ENCODE data around the gene DLG2. TPM values are rescaled to one million over a fixed set of nuclear protein-coding genes. Genes with fewer than 3 reads are reported as not detected.
A peak's percentile ranks its signal among the peaks of the same experiment; 100 is the strongest.

DLG2 gene
- total and polyA plus RNA-seq, 2 of the 8 experiments (the other 6 are each of a cell fraction or from before 2014, with no cell fraction given) = 1.7 to 14.3 TPM

DNA sequence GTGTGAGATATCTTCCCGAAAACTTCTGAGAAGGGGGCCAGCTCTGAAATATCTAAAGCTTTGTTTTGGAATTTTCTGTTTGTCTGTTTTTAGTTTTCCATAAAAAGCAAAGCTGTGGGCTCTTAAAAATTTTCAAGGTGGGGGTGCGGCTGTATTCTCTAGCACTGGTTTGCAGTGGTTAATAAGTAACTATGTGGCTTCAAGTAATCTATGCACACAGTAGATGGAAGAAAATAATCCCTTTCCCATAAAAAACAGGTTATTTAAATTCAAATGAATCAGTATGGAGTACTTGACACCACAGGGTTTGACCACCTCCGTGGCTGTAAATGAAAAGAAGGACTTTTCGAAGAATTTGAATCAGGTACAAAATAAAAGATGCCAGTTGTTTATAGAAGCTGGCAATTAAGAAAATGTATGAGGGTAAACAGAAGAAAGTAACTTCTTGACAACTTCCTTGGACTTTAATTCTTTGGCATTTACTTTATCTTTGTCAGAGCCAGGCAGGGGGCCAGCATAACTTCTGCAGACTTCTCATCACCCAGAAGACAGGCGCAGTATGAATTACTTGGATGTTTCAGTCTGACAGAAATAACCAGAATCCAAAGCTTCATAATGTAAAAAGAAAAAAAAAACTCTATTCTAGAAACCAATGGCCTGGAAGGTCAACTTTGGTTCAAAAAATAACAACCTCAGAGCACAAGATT, 981.0 kb downstream of the DLG2 start:
- H4K20me1 ChIP-seq (replicated peaks in 1 of 2; ENCODE audit: control insufficient read depth in 1 of 2, insufficient read depth in 2 of 2, low read length in 2 of 2) = no peaks in the 10 kb centered on the region
- H3K4ac ChIP-seq (replicated peaks; ENCODE audit: insufficient read length, low read depth, low read length) = no peak overlapping the region
- H3K9me3 ChIP-seq (ENCODE audit: insufficient read depth in 2 of 2, low read depth in 1 of 2, low read length in 1 of 2) = no peaks in the 10 kb centered on the region
- H3K4me2 ChIP-seq (ENCODE audit: insufficient read depth in 1 of 2, low read depth in 2 of 2, low read length in 2 of 2) = no peak overlapping the region; a peak in 2 of 4 replicates
- H2BK20ac ChIP-seq (ENCODE audit: low read length) = no peak overlapping the region
- peak overlapping the region; percentile 64 for H4K5ac ChIP-seq (ENCODE audit: insufficient read length, low read depth, low read length)
- H3K9ac ChIP-seq (replicated peaks in 1 of 4; ENCODE audit: extremely low read depth in 1 of 4, low read depth in 3 of 4, low read length in 3 of 4) = no peak overlapping the region
- WGBS, 2 experiments (ENCODE audit: extremely low coverage in 1 of 2, insufficient coverage in 1 of 2, insufficient read length in 1 of 2, insufficient replicate concordance in 2 of 2, low coverage in 1 of 2, low lambda C conversion rate in 2 of 2, missing lambda C conversion rate in 1 of 2) = 66% methylated on average over 5 of the region's 5 CpGs; no CpG with 5 or more reads in 1 of the 2 experiments
- no peak overlapping the region for H3K18ac ChIP-seq (ENCODE audit: extremely low read depth, low read length)
- no peak overlapping the region for H3K14ac ChIP-seq (ENCODE audit: insufficient read length)
- no peak overlapping the region for H3K56ac ChIP-seq (replicated peaks; ENCODE audit: insufficient read length, low read depth, low read length)
- H2BK5ac ChIP-seq (ENCODE audit: low read depth, low read length) = no peak overlapping the region
- no peaks in the 10 kb centered on the region; the same call in 1 of the 2 replicates for H3K23me2 ChIP-seq (ENCODE audit: low read depth, low read length)
- H3K79me1 ChIP-seq (ENCODE audit: low read depth, low read length) = no peaks in the 10 kb centered on the region
- no peak for DNase-seq (ENCODE audit: low read depth in 1 of 2, low spot score in 2 of 2)
- no peak overlapping the region for H2AK5ac ChIP-seq (ENCODE audit: low read depth, low read length)
- CTCF ChIA-PET (ENCODE audit: partially characterized antibody) = interaction anchor here (0.7 kb wide), 3 partner anchors 11 to 42 kb away, joined by 3 read pairs; no protein-coding TSS in a partner anchor
- H2BK15ac ChIP-seq (ENCODE audit: low read length) = no peak overlapping the region
- H4K8ac ChIP-seq (ENCODE audit: extremely low read depth, insufficient read depth, low read length) = no peak overlapping the region
- no peaks in the 10 kb centered on the region for H3K79me2 ChIP-seq (ENCODE audit: control insufficient read depth in 1 of 2, insufficient read depth in 2 of 2, low read length in 2 of 2)
- TF ChIP-seq HDAC6 (IDR thresholded peaks at IDR 0.05; ENCODE audit: low read depth, low read length) (no peak), SP2 (IDR thresholded peaks at IDR 0.05; ENCODE audit: low read length) (no peak), ASH2L (IDR thresholded peaks at IDR 0.05; ENCODE audit: low read length) (no peak), NRF1 (IDR thresholded peaks at IDR 0.05; ENCODE audit: low read depth, low read length) (no peak), SRF (IDR thresholded peaks at IDR 0.05; ENCODE audit: low read depth, low read length) (no peak), CBX5 (IDR thresholded peaks at IDR 0.05; ENCODE audit: low read depth, low read length) (no peak), SP1 (IDR thresholded peaks at IDR 0.05; ENCODE audit: low read depth, low read length) (no peak), BRCA1 (IDR thresholded peaks at IDR 0.05; ENCODE audit: low read depth, low read length) (no peak), MAFK (IDR thresholded peaks at IDR 0.05; ENCODE audit: low read depth, low read length) (no peak)
- H3K4me3 ChIP-seq (ENCODE audit: extremely low read depth in 1 of 4, insufficient read depth in 2 of 4, low read depth in 3 of 4, low read length in 4 of 4) = no peak overlapping the region
- peaks cover 2 to 17% (median 11%) of the 10 kb centered on the region in 4 experiments; a peak in 5 of 7 replicates for H3K4me1 ChIP-seq (replicated peaks in 1 of 4; ENCODE audit: control insufficient read depth in 3 of 4, insufficient read depth in 4 of 4, low read length in 3 of 4)
- H3K23ac ChIP-seq (ENCODE audit: insufficient read length) = no peak overlapping the region
- peak overlapping the region; percentile 77 for H4K91ac ChIP-seq (replicated peaks; ENCODE audit: insufficient read length, low read length)
- no peak overlapping the region for H2BK12ac ChIP-seq (ENCODE audit: low read depth, low read length)
- no peak for FAIRE-seq
- H3K27me3 ChIP-seq (replicated peaks in 1 of 4; ENCODE audit: control insufficient read depth in 3 of 4, extremely low read depth in 1 of 4, insufficient read depth in 3 of 4, low read length in 3 of 4) = no peaks in the 10 kb centered on the region
- H3K27ac ChIP-seq (ENCODE audit: low read depth, low read length) = no peak overlapping the region
- POLR2A ChIA-PET (ENCODE audit: partially characterized antibody) = no interaction called here
- H3K36me3 ChIP-seq (ENCODE audit: control insufficient read depth in 2 of 4, insufficient read depth in 4 of 4, low read length in 3 of 4) = no peaks in the 10 kb centered on the region
- H2AFZ ChIP-seq (ENCODE audit: low read length) = no peak overlapping the region
- H2BK120ac ChIP-seq (replicated peaks; ENCODE audit: low read depth, low read length) = peak overlapping the region; percentile 74
